HT-29 (cell line): Measurements from ENCODE around the gene GADD45G. TPM values are rescaled to one million over a fixed set of nuclear protein-coding genes. Genes with fewer than 3 reads are reported as not detected.

Source experiments
- DNase-seq: peaks from one replicate; pipeline ENCODE4 v3.0.0-alpha.2; 2015; ENCODE audit warnings: low spot score
- total RNA-seq: library from RNA; depleted of rRNA; stranded (reverse); fragments of >200 nt; shearing (Covaris generic); gene quantifications from 2 replicates; pipeline ENCODE4 v1.2.3, GENCODE V29; 2014; rRNA removed

GADD45G gene
- total RNA-seq, 1 experiment from 2014 or later = 5.2 TPM

DNA sequence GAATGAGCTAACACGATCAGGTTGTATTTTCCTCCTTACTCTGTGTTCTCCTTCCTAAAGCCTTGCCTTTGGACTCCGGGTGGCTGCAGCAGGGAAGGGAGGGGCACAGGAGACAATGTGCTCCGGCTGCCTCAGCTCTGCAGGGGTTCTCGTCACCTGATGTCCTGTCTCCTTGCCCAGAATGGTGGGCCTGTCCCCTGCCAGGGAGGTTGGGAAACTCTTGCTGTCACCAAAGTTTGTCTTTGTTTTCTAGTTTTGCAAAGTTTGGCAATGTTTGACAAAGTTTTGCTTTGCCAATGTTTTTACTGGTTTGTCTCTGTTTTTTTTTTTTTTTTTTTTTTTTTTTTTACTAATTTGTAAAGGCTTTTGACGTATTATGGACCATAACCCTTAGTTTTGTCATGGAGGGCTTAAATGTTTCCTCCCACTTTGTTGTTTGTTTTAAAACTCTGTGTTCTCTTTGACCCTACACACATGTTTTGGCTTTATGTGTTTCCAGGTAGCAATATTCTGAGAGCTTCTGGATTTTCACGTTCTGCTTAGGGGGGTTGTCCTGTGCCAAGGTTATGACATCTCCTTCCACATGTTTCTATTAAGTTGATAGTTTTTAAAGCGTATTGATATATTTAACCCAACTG is 49.3 kb downstream of the GADD45G start:
- no peak for DNase-seq

DNA sequence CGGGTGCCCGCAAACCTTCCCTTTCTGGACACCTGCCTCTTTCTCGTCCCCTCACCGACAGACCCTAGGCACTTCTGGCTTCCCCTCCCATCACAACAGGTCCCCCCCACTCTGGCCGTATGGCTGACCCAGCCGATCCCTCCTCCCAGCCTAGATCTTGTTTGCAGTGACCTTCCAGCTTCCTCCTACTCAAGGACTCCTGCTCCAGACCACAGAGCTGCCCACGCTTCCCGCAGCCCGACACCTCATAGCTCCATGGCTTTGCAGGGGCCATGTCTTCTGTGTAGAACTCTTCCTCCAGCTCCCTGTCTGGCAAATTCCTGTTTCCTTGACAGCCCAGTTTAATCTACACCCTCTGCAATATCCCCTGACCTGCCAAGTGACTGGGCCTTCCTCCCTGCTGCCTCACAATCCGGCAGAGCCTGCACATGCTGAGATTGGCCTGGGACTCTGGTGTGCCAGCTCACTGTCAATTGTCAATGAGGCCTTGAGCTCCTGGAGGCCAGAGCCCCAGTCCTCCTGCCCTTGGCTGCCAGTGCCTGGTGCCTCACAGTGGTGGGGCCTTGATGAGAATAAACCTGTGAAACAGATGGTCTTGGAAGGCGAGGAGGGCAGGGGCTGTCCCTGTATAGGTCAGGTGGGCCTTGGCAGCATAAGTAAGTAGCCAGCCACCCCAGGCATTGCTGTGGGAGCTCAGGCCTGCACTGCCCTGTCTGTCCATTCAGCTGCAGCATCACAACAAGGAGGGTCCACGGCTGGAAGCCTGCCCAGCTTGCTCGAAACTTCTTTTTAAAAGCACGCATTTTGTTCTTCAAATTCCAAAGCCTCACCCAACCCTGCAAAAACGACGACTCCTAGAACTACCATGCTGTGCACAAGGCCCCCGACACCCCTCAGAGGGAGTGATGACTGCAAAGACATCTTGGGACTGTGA is 50.5 kb downstream of the GADD45G start:
- DNase-seq = no peak

Other genes starting within 250 kb of the GADD45G start
- gene SEMA4D, start 106.9 kb upstream of the GADD45G start, total RNA-seq = 13.2 and 18.5 TPM in 2 replicates